Neural cell (in vitro differentiated cells): ENCODE data around the gene SDK1. TPM values are rescaled to one million over a fixed set of nuclear protein-coding genes. Genes with fewer than 3 reads are reported as not detected.

Experiments
- H2AFZ ChIP-seq: fragments of 200-600, 300-800 bp; sonication (generic), shearing (Covaris generic); 2 replicates; pipeline ENCODE4 v1.6.0; 2014; ENCODE audit warnings: low read depth, mild to moderate bottlenecking, antibody characterized with exemption, low read length, moderate library complexity
- H3F3A ChIP-seq: fragments of 200-600 bp; shearing (Covaris generic); 2 replicates; pipeline ENCODE4 v1.6.1; 2016; ENCODE audit warnings: mild to moderate bottlenecking, moderate library complexity, mixed read lengths, antibody characterized with exemption, low read length; ENCODE audit not compliant: insufficient read depth, poor library complexity, severe bottlenecking
- H3K27ac ChIP-seq: fragments of 200-600, 300-800 bp; sonication (generic), shearing (Covaris generic); 2 replicates; pipeline ENCODE4 v1.5.1; 2014; ENCODE audit warnings: mild to moderate bottlenecking, low read length, moderate library complexity
- H3K27me3 ChIP-seq: fragments of 300-800, 200-600 bp; sonication (generic), shearing (Covaris generic); 2 replicates; pipeline ENCODE4 v1.6.0; 2014; ENCODE audit warnings: mild to moderate bottlenecking, low read depth, low read length, moderate library complexity; ENCODE audit not compliant: insufficient read depth
- H3K36me3 ChIP-seq: fragments of 300-800, 200-600 bp; sonication (generic), shearing (Covaris generic); 2 replicates; pipeline ENCODE4 v1.5.1; 2014; ENCODE audit warnings: mild to moderate bottlenecking, antibody characterized with exemption, low read length, moderate library complexity; ENCODE audit not compliant: insufficient read depth
- H3K4me2 ChIP-seq: fragments of 300-800, 200-600 bp; sonication (generic), shearing (Covaris generic); 2 replicates; pipeline ENCODE4 v1.6.0; 2014; ENCODE audit warnings: mild to moderate bottlenecking, low read length
- H3K4me3 ChIP-seq: fragments of 300-800, 200-600 bp; sonication (generic), shearing (Covaris generic); 2 replicates; pipeline ENCODE4 v1.5.1; 2014; ENCODE audit warnings: mild to moderate bottlenecking, low read length, moderate library complexity
- H3K79me2 ChIP-seq: fragments of 200-600 bp; shearing (Covaris generic); replicated peaks from 2 replicates; pipeline ENCODE4 v1.6.0; 2014; ENCODE audit warnings: mild to moderate bottlenecking, low read length, moderate library complexity; ENCODE audit not compliant: insufficient read depth
- H3K9ac ChIP-seq: fragments of 300-800, 200-600 bp; sonication (generic), shearing (Covaris generic); 2 replicates; pipeline ENCODE4 v1.6.1; 2016; ENCODE audit warnings: mild to moderate bottlenecking, low read length, mixed read lengths
- H3K9me2 ChIP-seq: fragments of 200-600 bp; shearing (Covaris generic); 2 replicates; pipeline ENCODE4 v1.6.1; 2016; ENCODE audit warnings: mild to moderate bottlenecking, low read length, mixed read lengths; ENCODE audit not compliant: insufficient read depth
- H3K9me3 ChIP-seq: fragments of 200-600, 300-800 bp; sonication (generic), shearing (Covaris generic); 2 replicates; pipeline ENCODE4 v1.6.1; 2016; ENCODE audit warnings: mild to moderate bottlenecking, mixed run types, low read length, moderate library complexity, mixed read lengths
- H4K20me1 ChIP-seq: fragments of 200-600 bp; shearing (Covaris generic); 2 replicates; pipeline ENCODE4 v1.6.1; 2016; ENCODE audit warnings: mild to moderate bottlenecking, mixed run types; ENCODE audit not compliant: insufficient read depth
- EP300 ChIP-seq: fragments of 450-650 bp; conservative IDR thresholded peaks from 2 replicates; pipeline ENCODE4 v1.6.1; 2014; ENCODE audit warnings: antibody characterized with exemption, mild to moderate bottlenecking, moderate library complexity; ENCODE audit not compliant: poor library complexity, severe bottlenecking
- EZH2 ChIP-seq: fragments of 200-600, 300-800 bp; shearing (Covaris generic), sonication (generic); IDR thresholded peaks from 2 replicates; pipeline ENCODE4 v1.6.1; 2014; ENCODE audit warnings: antibody characterized with exemption, low read length, borderline replicate concordance, mild to moderate bottlenecking; ENCODE audit not compliant: insufficient read depth, poor library complexity, severe bottlenecking
- MXI1 ChIP-seq: fragments of 450-650 bp; conservative IDR thresholded peaks from 2 replicates; pipeline ENCODE4 v1.6.1; 2014; ENCODE audit warnings: antibody characterized with exemption, mild to moderate bottlenecking; ENCODE audit not compliant: poor library complexity, severe bottlenecking
- POLR2AphosphoS5 ChIP-seq: IDR thresholded peaks from 2 replicates; pipeline ENCODE4 v1.6.1; 2012
- RAD21 ChIP-seq: fragments of 450-650 bp; conservative IDR thresholded peaks from 2 replicates; pipeline ENCODE4 v1.6.1; 2014; ENCODE audit warnings: antibody characterized with exemption, mild to moderate bottlenecking, moderate library complexity
- SMC3 ChIP-seq: fragments of 450-650 bp; conservative IDR thresholded peaks from 2 replicates; pipeline ENCODE4 v1.6.1; 2014; ENCODE audit warnings: antibody characterized with exemption, mild to moderate bottlenecking, moderate library complexity; ENCODE audit not compliant: poor library complexity
- TAF1 ChIP-seq: IDR thresholded peaks from 2 replicates; pipeline ENCODE4 v1.6.1; 2012; ENCODE audit warnings: low read depth
- polyA plus RNA-seq: library from polyadenylated mRNA; depleted of rRNA; stranded (reverse); fragments of >200 nt; gene quantifications from 2 replicates; pipeline ENCODE4 v1.2.3, GENCODE V29; 2014
- TF ChIP-seq, protein P1 (sequence below): fragments of 450-650 bp; IDR thresholded peaks from 2 replicates; pipeline ENCODE4 v1.5.1; 2014; ENCODE audit warnings: antibody characterized with exemption, mild to moderate bottlenecking, moderate library complexity; ENCODE audit not compliant: poor library complexity, severe bottlenecking
- TF ChIP-seq, protein P2 (sequence below): IDR thresholded peaks from 2 replicates; pipeline ENCODE4 v1.6.1; 2012; ENCODE audit warnings: borderline replicate concordance

The SDK1 gene
- polyA plus RNA-seq, 1 donor from 2014 or later = 2.7 TPM

DNA sequence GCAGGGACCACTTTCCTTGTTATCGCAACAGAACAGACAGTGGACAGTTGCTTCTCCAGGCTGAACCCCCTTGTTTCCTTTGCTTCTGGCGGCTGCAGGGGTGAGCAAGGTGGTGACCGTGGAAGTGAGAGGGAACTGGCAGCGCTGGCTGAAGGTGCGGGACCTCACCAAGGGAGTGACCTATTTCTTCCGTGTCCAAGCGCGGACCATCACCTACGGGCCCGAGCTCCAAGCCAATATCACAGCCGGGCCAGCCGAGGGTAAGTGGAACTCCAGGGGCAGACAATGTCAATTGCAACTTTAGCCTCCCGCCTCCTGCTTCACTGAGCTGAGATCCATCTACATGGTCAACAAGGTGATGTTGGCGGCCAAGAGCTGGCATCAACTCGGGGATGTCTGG lies 919.0 kb downstream of the SDK1 start:
- no peaks in the 10 kb centered on the region for H3K9me3 ChIP-seq
- H3K27me3 ChIP-seq = no peaks in the 10 kb centered on the region
- H3K36me3 ChIP-seq = no peaks in the 10 kb centered on the region
- H4K20me1 ChIP-seq = no peaks in the 10 kb centered on the region
- TF ChIP-seq, protein P1, sequence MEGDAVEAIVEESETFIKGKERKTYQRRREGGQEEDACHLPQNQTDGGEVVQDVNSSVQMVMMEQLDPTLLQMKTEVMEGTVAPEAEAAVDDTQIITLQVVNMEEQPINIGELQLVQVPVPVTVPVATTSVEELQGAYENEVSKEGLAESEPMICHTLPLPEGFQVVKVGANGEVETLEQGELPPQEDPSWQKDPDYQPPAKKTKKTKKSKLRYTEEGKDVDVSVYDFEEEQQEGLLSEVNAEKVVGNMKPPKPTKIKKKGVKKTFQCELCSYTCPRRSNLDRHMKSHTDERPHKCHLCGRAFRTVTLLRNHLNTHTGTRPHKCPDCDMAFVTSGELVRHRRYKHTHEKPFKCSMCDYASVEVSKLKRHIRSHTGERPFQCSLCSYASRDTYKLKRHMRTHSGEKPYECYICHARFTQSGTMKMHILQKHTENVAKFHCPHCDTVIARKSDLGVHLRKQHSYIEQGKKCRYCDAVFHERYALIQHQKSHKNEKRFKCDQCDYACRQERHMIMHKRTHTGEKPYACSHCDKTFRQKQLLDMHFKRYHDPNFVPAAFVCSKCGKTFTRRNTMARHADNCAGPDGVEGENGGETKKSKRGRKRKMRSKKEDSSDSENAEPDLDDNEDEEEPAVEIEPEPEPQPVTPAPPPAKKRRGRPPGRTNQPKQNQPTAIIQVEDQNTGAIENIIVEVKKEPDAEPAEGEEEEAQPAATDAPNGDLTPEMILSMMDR = no peak
- TF ChIP-seq, protein P2, sequence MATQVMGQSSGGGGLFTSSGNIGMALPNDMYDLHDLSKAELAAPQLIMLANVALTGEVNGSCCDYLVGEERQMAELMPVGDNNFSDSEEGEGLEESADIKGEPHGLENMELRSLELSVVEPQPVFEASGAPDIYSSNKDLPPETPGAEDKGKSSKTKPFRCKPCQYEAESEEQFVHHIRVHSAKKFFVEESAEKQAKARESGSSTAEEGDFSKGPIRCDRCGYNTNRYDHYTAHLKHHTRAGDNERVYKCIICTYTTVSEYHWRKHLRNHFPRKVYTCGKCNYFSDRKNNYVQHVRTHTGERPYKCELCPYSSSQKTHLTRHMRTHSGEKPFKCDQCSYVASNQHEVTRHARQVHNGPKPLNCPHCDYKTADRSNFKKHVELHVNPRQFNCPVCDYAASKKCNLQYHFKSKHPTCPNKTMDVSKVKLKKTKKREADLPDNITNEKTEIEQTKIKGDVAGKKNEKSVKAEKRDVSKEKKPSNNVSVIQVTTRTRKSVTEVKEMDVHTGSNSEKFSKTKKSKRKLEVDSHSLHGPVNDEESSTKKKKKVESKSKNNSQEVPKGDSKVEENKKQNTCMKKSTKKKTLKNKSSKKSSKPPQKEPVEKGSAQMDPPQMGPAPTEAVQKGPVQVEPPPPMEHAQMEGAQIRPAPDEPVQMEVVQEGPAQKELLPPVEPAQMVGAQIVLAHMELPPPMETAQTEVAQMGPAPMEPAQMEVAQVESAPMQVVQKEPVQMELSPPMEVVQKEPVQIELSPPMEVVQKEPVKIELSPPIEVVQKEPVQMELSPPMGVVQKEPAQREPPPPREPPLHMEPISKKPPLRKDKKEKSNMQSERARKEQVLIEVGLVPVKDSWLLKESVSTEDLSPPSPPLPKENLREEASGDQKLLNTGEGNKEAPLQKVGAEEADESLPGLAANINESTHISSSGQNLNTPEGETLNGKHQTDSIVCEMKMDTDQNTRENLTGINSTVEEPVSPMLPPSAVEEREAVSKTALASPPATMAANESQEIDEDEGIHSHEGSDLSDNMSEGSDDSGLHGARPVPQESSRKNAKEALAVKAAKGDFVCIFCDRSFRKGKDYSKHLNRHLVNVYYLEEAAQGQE = no peak
- TF ChIP-seq EP300 (no peak), EZH2 (no peak), POLR2AphosphoS5 (no peak), SMC3 (no peak), MXI1 (no peak), TAF1 (no peak), RAD21 (no peak)
- no peak overlapping the region for H3K9ac ChIP-seq
- H3K9me2 ChIP-seq = no peaks in the 10 kb centered on the region
- H3K27ac ChIP-seq = no peak overlapping the region
- H3F3A ChIP-seq = no peaks in the 10 kb centered on the region
- no peak overlapping the region for H3K4me3 ChIP-seq
- H2AFZ ChIP-seq = no peak overlapping the region
- no peaks in the 10 kb centered on the region for H3K79me2 ChIP-seq
- no peak overlapping the region for H3K4me2 ChIP-seq

DNA sequence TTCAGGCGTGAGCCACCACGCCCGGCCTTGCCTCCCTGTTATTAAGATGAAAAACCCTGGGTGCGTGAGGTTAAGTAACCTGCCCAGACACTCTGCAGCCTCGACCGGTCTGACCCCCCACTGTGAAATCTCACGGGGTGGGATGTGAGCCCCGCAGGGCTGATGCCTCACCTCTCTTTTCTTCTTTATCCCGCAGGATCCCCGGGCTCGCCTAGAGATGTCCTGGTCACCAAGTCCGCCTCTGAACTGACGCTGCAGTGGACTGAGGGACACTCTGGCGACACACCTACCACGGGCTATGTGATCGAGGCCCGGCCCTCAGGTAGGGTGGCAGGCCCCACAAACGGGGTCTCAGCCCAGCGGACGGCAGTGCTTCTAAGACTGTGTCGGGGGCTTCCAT lies 920.0 kb downstream of the SDK1 start:
- no peak for TF ChIP-seq SMC3
- TF ChIP-seq RAD21 = no peak
- no peak for TF ChIP-seq TAF1
- no peak for TF ChIP-seq POLR2AphosphoS5
- no peak for TF ChIP-seq EZH2
- no peak for TF ChIP-seq MXI1
- TF ChIP-seq EP300 = no peak
- TF ChIP-seq, protein P2 = no peak
- TF ChIP-seq, protein P1 = no peak

More for the DNA sequence above, 920.0 kb downstream of the SDK1 start:
- H3K27ac ChIP-seq = no peak overlapping the region
- no peaks in the 10 kb centered on the region for H3K79me2 ChIP-seq
- H3K9ac ChIP-seq = no peak overlapping the region
- H3K27me3 ChIP-seq = no peaks in the 10 kb centered on the region
- H3K9me2 ChIP-seq = no peaks in the 10 kb centered on the region
- H3K36me3 ChIP-seq = no peaks in the 10 kb centered on the region
- H3K4me2 ChIP-seq = no peak overlapping the region
- no peak overlapping the region for H2AFZ ChIP-seq
- H4K20me1 ChIP-seq = no peaks in the 10 kb centered on the region
- no peak overlapping the region for H3K4me3 ChIP-seq
- no peaks in the 10 kb centered on the region for H3K9me3 ChIP-seq
- H3F3A ChIP-seq = no peaks in the 10 kb centered on the region
